ENCODE measurements around the gene NHP2. TPM values are rescaled to one million over a fixed set of nuclear protein-coding genes. Genes with fewer than 3 reads are reported as not detected.
"Not testable (repeated sequence)": the region's sequence is repeated elsewhere in the genome, so short reads cannot be mapped to it uniquely, and the experiment has no call there.

NHP2 gene
- total RNA-seq, 1 donor from 2014 or later = 213 TPM

- DNase-seq (ENCODE audit: low read depth) = no peak
Observed at GRCh38 chr5:178131446-178131996, 22.2 kb downstream of the NHP2 start.

- peak; percentile 83 for DNase-seq (ENCODE audit: low read depth)
Observed at GRCh38 chr5:178130576-178131445, 22.9 kb downstream of the NHP2 start, which contains the start of gene RMND5B. Gene RMND5B (plus strand): TSS chr5:178131014. CDS start chr5:178138120, 7,106 bp downstream.

- DNase-seq (ENCODE audit: low read depth) = not testable (repeated sequence)
Observed at GRCh38 chr5:178130234-178130575, 23.5 kb downstream of the NHP2 start.

GRCh38 chr5:178129296-178129695 is 24.4 kb downstream of the NHP2 start:
- DNase-seq (ENCODE audit: low read depth) = no peak

- DNase-seq (ENCODE audit: low read depth) = not testable (repeated sequence)
Observed at GRCh38 chr5:178127300-178128009, 26.2 kb downstream of the NHP2 start.

- no peak for DNase-seq (ENCODE audit: low read depth)
Observed at GRCh38 chr5:178126556-178126955, 27.1 kb downstream of the NHP2 start.

GRCh38 chr5:178125253-178125906 is 28.3 kb downstream of the NHP2 start:
- no peak for DNase-seq (ENCODE audit: low read depth)

- no peak for DNase-seq (ENCODE audit: low read depth)
Observed at GRCh38 chr5:178123966-178124925, 29.4 kb downstream of the NHP2 start.

GRCh38 chr5:178123094-178123965 is 30.4 kb downstream of the NHP2 start:
- DNase-seq (ENCODE audit: low read depth) = no peak

- DNase-seq (ENCODE audit: low read depth) = no peak
Observed at GRCh38 chr5:178122346-178122745, 31.3 kb downstream of the NHP2 start.

GRCh38 chr5:178121391-178122276 is 32.1 kb downstream of the NHP2 start:
- peak; percentile 63 for DNase-seq (ENCODE audit: low read depth)

GRCh38 chr5:178120607-178121357 is 32.9 kb downstream of the NHP2 start:
- DNase-seq (ENCODE audit: low read depth) = peak; percentile 96

- DNase-seq (ENCODE audit: low read depth) = peak; percentile 77
Observed at GRCh38 chr5:178119915-178120606, 33.6 kb downstream of the NHP2 start.

- DNase-seq (ENCODE audit: low read depth) = no peak
Observed at GRCh38 chr5:178117923-178118701, 35.6 kb downstream of the NHP2 start.

GRCh38 chr5:178116143-178116885 is 37.4 kb downstream of the NHP2 start:
- peak; percentile 62 for DNase-seq (ENCODE audit: low read depth)

GRCh38 chr5:178115814-178116142 is 37.9 kb downstream of the NHP2 start:
- peak; percentile 65 for DNase-seq (ENCODE audit: low read depth)
